HG03025 (cell line): ENCODE data around the gene EIF1.
"Not testable (repeated sequence)": the region's sequence is repeated elsewhere in the genome, so short reads cannot be mapped to it uniquely, and the experiment has no call there.

ENCODE experiments used
- ATAC-seq: cut with Tn5 transposase; IDR thresholded peaks from one replicate; pipeline ENCODE4 v1.9.1; 2021; ENCODE audit warnings: mild to moderate bottlenecking, moderate library complexity; ENCODE audit not compliant: unreplicated experiment, low FRiP score

The EIF1 gene

GRCh38 chr17:41675157-41676057 lies 13.3 kb upstream of the EIF1 start:
- ATAC-seq: not testable (repeated sequence)

GRCh38 chr17:41676058-41676419 lies 12.6 kb upstream of the EIF1 start:
- ATAC-seq: no peak

GRCh38 chr17:41678411-41678906 lies 10.2 kb upstream of the EIF1 start:
- ATAC-seq: no peak

GRCh38 chr17:41678907-41679739 lies 9.6 kb upstream of the EIF1 start:
- no peak for ATAC-seq

GRCh38 chr17:41679740-41680425 lies 8.8 kb upstream of the EIF1 start:
- no peak for ATAC-seq

GRCh38 chr17:41680426-41681040 lies 8.2 kb upstream of the EIF1 start:
- ATAC-seq: no peak

GRCh38 chr17:41681776-41682175 lies 6.9 kb upstream of the EIF1 start:
- no peak for ATAC-seq

GRCh38 chr17:41682631-41683030 lies 6.1 kb upstream of the EIF1 start:
- no peak for ATAC-seq

- no peak for ATAC-seq
These were observed 5.2 kb upstream of the EIF1 start for GRCh38 chr17:41683441-41684007.

- ATAC-seq: no peak
These were observed 4.7 kb upstream of the EIF1 start for GRCh38 chr17:41684035-41684434.

- not testable (repeated sequence) for ATAC-seq
These were observed 2.9 kb upstream of the EIF1 start for GRCh38 chr17:41685753-41686152.

GRCh38 chr17:41686281-41686680 lies 2.4 kb upstream of the EIF1 start:
- no peak for ATAC-seq

- no peak for ATAC-seq
These were observed 651 bp upstream of the EIF1 start for GRCh38 chr17:41687828-41688640.

- no peak for ATAC-seq
These were observed 1.0 kb downstream of the EIF1 start for GRCh38 chr17:41689497-41690299.

- ATAC-seq: no peak
These were observed 1.8 kb downstream of the EIF1 start for GRCh38 chr17:41690497-41690896.

- no peak for ATAC-seq
These were observed 2.5 kb downstream of the EIF1 start for GRCh38 chr17:41691031-41691777.

GRCh38 chr17:41692722-41693521 lies 4.2 kb downstream of the EIF1 start:
- no peak for ATAC-seq
